ENCODE measurements around the gene CREB5.

GRCh38 chr7:28565980-28566379 lies 153.7 kb downstream of the CREB5 start:
- TF ChIP-seq FOXM1 (IDR thresholded peaks at IDR 0.05; ENCODE audit: borderline replicate concordance, low read depth) = no peak
- TF ChIP-seq MAX (IDR thresholded peaks at IDR 0.05) = no peak
- no peak for TF ChIP-seq REST (IDR thresholded peaks at IDR 0.05; ENCODE audit: low read depth)
- TF ChIP-seq CEBPB (IDR thresholded peaks at IDR 0.05) = no peak
- TF ChIP-seq RAD21 (IDR thresholded peaks at IDR 0.05; ENCODE audit: low read depth) = no peak
- no peak for TF ChIP-seq EP300 (IDR thresholded peaks at IDR 0.05; ENCODE audit: borderline replicate concordance)
- no peak for TF ChIP-seq TAF1 (IDR thresholded peaks at IDR 0.05; ENCODE audit: low read depth)
- no peak for TF ChIP-seq CREB1 (IDR thresholded peaks at IDR 0.05; ENCODE audit: low read depth)
